Loucy (cell line): ENCODE data around the gene MATN4.

Experiments
- EZH2phosphoT487 ChIP-seq: fragments of 200-600 bp; IDR thresholded peaks from 2 replicates; pipeline ENCODE4 v1.6.1; 2018; ENCODE audit warnings: antibody characterized with exemption, mild to moderate bottlenecking, moderate library complexity, borderline replicate concordance
- TF ChIP-seq, protein P1 (sequence below): fragments of 200-600 bp; sonication (generic); conservative IDR thresholded peaks from 2 replicates; pipeline ENCODE4 v1.5.1; 2014; ENCODE audit warnings: mild to moderate bottlenecking, antibody characterized with exemption, low read length

DNA sequence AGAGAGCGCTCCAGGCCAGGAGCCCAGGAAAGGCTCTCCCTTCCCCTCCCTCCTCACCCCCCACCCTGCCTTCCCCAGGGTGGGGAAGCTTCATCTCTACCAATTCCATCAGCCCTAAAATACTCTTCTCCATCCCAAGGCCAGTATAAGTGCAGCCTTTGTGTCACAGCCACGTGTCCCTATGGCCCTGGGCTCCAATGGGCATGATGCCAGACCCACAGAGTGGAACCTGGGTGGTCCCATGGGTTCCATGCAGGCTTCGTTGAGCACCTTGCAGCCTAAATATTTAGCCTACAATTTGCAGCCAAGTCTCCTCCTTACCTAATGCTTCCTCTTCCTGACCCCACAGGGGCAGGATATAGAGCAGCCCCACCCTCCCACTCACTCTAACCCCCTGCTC, 976 bp upstream of the MATN4 start:
- TF ChIP-seq, protein P1, sequence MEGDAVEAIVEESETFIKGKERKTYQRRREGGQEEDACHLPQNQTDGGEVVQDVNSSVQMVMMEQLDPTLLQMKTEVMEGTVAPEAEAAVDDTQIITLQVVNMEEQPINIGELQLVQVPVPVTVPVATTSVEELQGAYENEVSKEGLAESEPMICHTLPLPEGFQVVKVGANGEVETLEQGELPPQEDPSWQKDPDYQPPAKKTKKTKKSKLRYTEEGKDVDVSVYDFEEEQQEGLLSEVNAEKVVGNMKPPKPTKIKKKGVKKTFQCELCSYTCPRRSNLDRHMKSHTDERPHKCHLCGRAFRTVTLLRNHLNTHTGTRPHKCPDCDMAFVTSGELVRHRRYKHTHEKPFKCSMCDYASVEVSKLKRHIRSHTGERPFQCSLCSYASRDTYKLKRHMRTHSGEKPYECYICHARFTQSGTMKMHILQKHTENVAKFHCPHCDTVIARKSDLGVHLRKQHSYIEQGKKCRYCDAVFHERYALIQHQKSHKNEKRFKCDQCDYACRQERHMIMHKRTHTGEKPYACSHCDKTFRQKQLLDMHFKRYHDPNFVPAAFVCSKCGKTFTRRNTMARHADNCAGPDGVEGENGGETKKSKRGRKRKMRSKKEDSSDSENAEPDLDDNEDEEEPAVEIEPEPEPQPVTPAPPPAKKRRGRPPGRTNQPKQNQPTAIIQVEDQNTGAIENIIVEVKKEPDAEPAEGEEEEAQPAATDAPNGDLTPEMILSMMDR: no peak
- no peak for TF ChIP-seq EZH2phosphoT487
